GM19395 (cell line): Measurements from ENCODE around the gene DYNLL1.
"Not testable (repeated sequence)": the region's sequence is repeated elsewhere in the genome, so short reads cannot be mapped to it uniquely, and the experiment has no call there.

Source experiments
- ATAC-seq: cut with Tn5 transposase; IDR thresholded peaks from one replicate; pipeline ENCODE4 v1.9.1; 2021; ENCODE audit warnings: mild to moderate bottlenecking, moderate library complexity; ENCODE audit not compliant: unreplicated experiment

The DYNLL1 gene

GRCh38 chr12:120504587-120504986 is 8.7 kb downstream of the DYNLL1 start:
- ATAC-seq, result no peak

- no peak for ATAC-seq
Measured at GRCh38 chr12:120508537-120508936, 12.6 kb downstream of the DYNLL1 start.

DNA sequence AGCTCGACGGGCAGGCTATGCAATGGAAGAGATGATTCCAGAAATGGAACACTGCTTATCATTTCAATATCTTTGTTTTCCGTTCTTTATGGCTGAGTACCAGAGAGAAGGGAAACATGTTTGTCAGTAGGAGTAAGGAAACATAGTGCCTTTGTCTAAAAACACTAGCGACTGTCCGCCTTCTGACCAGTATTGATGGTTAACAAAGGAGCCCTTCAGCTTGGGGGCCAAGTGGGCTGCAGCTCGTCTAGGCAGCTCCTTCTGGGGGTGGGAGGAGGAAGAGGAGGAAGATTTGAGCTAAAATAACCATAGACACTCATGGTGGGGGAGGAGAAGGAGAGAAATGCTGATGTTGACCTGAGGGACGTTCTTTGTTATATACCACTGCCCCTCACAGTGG is 18.1 kb downstream of the DYNLL1 start:
- no peak for ATAC-seq

DNA sequence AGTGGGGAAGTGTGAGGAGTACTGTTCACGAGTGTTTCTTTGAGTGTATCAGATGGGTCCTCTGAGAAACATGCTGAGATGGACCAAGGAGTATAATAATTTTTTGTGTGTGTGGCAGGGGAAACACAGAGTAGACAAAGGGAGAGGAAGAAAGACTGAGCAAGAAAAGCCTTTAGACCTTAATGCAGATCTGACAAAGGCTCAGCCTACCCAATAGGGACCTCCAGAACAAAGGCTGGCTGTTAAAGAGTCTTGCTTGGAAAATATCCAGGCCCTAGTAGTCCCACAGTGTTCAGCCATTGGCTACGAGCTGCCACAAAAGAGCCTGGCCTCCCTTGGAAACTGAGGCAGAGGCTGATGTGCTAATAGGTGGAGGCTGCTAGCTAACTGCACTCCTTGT is 19.6 kb downstream of the DYNLL1 start:
- ATAC-seq, result no peak

DNA sequence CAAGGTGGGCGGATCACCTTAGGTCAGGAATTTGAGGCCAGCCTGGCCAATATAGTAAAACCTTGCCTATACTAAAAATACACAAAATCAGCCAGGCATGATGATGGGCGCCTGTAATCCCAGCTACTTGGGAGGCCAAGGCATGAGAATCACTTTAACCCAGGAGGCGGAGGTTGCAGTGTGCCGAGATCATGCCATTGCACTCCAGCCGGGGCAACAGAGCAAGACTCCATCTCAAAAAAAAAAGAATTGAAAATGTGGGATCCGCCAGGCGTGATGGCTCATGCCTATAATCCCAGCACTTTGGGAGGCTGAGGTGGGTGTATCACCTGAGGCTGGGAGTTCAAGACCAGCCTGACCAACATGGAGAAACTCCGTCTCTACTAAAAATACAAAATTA is 23.4 kb downstream of the DYNLL1 start:
- not testable (repeated sequence) for ATAC-seq

GRCh38 chr12:120522568-120522967 is 26.7 kb downstream of the DYNLL1 start:
- ATAC-seq, result no peak

- peak; percentile 85 for ATAC-seq
Measured at GRCh38 chr12:120528861-120529525, 33.1 kb downstream of the DYNLL1 start, which contains the start of gene COQ5. Gene COQ5 (minus strand): TSS chr12:120529158. CDS start chr12:120529141, 17 bp downstream.

DNA sequence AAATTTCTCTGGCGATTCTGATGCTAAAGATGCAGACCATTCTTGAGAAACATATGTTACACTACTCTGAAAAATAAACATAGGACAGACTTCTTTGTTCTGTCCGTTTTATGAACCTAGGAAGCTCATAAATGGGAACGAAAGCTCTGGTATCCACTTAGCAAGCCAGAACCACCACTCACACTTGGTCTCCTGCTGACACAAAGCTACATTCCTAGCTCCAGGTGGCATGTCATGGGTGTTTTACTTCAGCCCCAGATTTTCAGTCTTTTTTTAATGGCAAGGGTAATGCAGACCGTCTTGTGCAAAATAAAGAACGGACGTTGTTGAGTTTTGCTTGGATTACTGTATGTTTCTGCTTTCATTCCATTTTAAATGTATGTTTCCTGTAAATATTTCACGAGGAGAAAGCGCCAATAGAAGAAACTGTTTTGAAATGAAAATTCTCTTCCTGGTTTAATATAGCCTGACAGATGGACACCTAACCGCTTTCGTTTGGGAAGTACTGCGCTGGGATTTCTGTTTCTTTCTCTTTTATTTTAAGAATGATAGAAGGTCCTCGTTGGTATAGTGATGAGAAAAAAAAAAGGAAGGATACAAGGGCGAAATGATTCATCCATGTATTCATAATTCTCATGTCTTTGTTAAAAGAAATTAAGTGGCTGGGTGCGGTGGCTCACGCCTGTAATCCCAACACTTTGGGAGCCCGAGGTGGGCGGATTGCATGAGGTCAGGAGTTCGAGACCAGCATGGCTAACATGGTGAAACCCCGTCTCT is 33.9 kb downstream of the DYNLL1 start:
- ATAC-seq, result no peak

GRCh38 chr12:120530418-120530761 is 34.5 kb downstream of the DYNLL1 start:
- not testable (repeated sequence) for ATAC-seq

- ATAC-seq, result no peak
Measured at GRCh38 chr12:120532701-120533238, 36.9 kb downstream of the DYNLL1 start.

GRCh38 chr12:120534203-120534702 is 38.3 kb downstream of the DYNLL1 start, which contains the start of gene RNF10:
Gene RNF10 (plus strand): TSS chr12:120534356. CDS start chr12:120534812, 456 bp downstream.
- ATAC-seq, result peak; percentile 62

DNA sequence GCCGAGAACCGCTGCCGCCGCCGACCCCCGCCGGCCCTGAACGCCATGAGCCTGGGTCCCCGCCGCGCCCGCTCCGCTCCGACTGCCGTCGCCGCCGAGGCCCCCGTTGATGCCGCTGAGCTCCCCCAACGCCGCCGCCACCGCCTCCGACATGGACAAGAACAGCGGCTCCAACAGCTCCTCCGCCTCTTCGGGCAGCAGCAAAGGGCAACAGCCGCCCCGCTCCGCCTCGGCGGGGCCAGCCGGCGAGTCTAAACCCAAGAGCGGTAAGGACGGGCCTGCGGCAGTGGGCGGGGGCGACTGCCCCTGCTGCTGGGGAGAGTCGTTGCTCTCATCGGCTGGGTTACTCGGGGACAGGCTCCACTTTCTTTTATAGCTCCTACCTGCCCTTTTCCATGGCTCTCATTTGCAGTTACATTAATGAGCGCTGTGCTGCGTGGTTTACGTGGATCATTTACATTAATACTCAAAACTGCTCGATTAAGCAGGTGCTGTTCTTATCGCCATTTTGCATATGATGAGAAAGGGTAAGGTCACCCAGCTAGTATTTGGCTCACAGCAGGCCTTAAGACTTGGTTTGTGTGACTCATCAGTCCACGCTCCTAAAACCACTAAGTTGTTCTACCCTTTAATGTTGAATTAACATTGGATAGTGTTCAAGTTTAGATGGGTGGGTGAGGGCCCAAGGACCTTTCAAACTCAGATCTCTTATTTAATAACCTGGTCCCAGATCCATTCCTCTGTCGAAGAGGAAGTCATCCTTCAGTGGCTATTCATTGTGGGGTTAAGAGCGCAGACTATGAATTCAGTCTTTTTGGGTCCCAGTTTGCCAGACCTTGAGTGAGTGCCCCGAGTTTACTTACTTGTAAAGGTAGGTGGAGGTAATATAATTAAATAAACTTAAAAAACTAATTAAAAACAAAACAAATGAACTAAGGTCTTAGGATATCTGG is 39.1 kb downstream of the DYNLL1 start:
- ATAC-seq, result peak; percentile 45

- ATAC-seq, result no peak
Measured at GRCh38 chr12:120536064-120536791, 40.3 kb downstream of the DYNLL1 start.

DNA sequence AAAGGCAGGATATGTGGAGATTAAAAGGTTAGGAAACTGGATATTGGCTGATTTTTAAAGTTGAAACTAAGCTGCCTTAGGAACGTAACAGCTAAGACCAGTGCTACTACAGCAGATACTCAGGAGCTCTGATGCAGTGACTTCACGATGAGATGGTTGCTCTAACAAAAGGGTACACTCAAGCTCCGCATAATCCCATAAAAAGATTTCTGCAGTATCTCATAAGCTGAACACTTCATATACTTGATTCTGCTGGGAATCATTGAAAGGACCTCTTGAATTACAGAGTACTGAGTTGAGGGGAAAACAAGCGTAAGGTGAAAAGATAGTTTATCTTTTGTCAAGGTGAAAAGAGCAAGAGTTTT is 41.9 kb downstream of the DYNLL1 start:
- ATAC-seq, result no peak

DNA sequence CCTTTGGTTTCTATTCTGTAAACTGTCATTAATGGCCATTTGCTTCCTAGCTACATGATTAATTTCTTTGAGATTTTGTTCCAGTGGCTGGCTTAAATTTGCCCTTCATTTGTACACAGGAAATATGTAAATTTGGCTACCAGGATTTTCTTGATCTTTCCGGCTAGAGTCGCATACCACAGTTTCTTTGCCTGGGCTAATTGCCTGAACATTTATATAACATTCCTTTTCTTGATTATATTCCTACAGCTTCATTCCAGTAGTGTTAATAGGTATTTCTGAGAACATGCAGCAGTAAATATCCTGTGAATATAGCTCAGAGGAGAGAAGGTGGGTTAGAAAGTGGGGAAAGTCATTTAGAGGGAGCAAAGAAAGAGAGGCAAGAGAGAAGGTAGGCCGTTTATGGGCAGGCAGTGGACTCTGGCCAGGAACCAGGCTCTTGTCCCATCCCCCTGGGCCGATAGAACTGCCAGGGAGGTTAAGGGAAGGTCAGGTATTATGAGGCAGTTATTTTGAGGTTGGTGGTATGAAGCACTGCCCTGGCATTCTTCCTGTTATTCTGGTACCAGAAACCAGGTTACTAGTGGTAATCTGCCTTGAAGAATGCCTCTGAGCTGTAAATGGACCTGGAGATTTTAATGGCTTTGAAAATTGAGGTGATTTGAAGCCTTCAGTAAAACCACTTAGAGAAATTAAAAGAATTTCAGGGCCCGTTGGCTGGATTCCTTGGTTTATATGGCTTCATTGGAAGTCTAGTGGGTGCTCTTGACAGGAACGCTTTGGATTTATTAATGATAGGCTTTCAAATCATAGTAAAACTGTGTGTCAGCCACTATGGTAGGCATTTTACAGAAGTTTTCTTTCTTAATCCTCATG is 42.6 kb downstream of the DYNLL1 start:
- no peak for ATAC-seq

DNA sequence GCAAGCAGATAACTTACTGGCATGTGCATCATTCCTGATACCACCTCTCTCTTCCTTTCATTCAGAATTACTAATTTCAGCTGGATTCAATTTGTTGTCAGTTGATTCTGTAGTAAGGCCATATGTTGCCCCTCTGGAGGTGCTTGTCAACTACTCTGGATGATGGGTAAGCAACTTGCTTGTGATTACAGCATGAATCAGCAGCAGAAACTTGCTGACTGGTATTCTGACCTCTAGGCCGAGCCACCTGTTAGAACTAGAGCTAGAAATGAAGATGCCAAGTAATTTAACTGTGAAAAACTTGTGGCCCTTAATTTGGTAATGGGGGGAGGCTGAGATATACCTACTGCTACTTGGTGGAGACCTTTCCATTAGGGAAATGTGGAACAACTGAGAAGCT is 43.4 kb downstream of the DYNLL1 start:
- no peak for ATAC-seq

- no peak for ATAC-seq
Measured at GRCh38 chr12:120540445-120540844, 44.5 kb downstream of the DYNLL1 start.

DNA sequence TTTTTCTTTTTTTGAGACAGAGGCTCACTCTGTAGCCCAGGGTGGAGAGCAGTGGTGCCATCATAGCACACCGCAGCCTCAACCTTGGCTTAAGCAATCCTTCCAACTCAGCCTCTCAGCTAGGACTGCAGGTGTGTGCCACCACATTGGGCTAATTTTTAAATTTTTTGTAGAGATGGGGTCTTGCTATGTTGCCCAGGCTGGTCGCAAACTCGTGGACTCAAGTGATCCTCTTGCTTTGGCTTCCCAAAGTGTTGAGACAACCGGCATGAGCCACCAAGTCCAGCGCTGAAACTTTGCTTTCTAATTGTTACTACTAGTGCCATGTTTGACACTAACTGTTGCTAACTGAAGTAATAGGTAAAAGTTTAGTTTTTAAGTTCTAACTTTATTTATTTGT is 46.3 kb downstream of the DYNLL1 start:
- ATAC-seq, result no peak

- no peak for ATAC-seq
Measured at GRCh38 chr12:120544691-120545090, 48.8 kb downstream of the DYNLL1 start.
